GM12891 (cell line): ENCODE results near the gene C1QTNF8.

ENCODE experiments used
- PAX5 ChIP-seq: IDR thresholded peaks from 2 replicates; pipeline ENCODE4 v1.6.1; 2011; ENCODE audit warnings: low read length, moderate library complexity, mild to moderate bottlenecking; ENCODE audit not compliant: insufficient read depth, severe bottlenecking
- POLR2A ChIP-seq: IDR thresholded peaks from 2 replicates; pipeline ENCODE4 v1.6.1; 2011; ENCODE audit warnings: low read depth, low read length, control low read depth
- POLR2AphosphoS5 ChIP-seq: IDR thresholded peaks from 2 replicates; pipeline ENCODE4 v1.6.1; 2011; ENCODE audit warnings: low read depth, low read length, control low read depth
- SPI1 ChIP-seq: IDR thresholded peaks from 2 replicates; pipeline ENCODE4 v1.6.1; 2011; ENCODE audit warnings: low read depth, low read length, control low read depth
- TAF1 ChIP-seq: IDR thresholded peaks from 2 replicates; pipeline ENCODE4 v1.6.1; 2011; ENCODE audit warnings: low read depth, low read length, control low read depth

GRCh38 chr16:1126586-1126985 lies 30.5 kb upstream of the C1QTNF8 start:
- TF ChIP-seq POLR2A: no peak
- no peak for TF ChIP-seq POLR2AphosphoS5
- no peak for TF ChIP-seq PAX5
- no peak for TF ChIP-seq SPI1
- TF ChIP-seq TAF1: no peak
